PC-3 (cell line): ENCODE measurements around the gene ZFP62. TPM values are rescaled to one million over a fixed set of nuclear protein-coding genes. Genes with fewer than 3 reads are reported as not detected.

Source experiments
- ATAC-seq: fragments of 200-7000 bp; cut with Tn5 transposase; 2 replicates; pipeline ENCODE4 v1.9.1; 2020; ENCODE audit warnings: mild to moderate bottlenecking, moderate library complexity
- BruUV-seq: library from RNA; stranded (reverse); fragments of 400-500 nt; replicated peaks from 2 replicates; lab custom pipeline; 2021; lab: Mats Ljungman, UMichigan
- CTCF ChIA-PET: fragments of 300-600 bp; sonication (Branson Sonifier 250); formaldehyde crosslinking; loops from one replicate; lab custom pipeline; 2022; ENCODE audit warnings: antibody characterized with exemption; lab: Charles Lee
- POLR2A ChIA-PET: fragments of 300-600 bp; sonication (Branson Sonifier 250); formaldehyde crosslinking; loops from one replicate; lab custom pipeline; 2022; ENCODE audit warnings: antibody characterized with exemption; ENCODE audit not compliant: unreplicated experiment; lab: Charles Lee
- DNase-seq: peaks from one replicate; pipeline ENCODE4 v3.0.0-alpha.2; 2015
- H2AFZ ChIP-seq: fragments of 300-600 bp; sonication (generic); 2 replicates; pipeline ENCODE4 v1.6.0; 2016; ENCODE audit warnings: antibody characterized with exemption, low read length
- H3F3A ChIP-seq: fragments of 300-600 bp; sonication (generic); one replicate; pipeline ENCODE4 v1.6.0; 2017; ENCODE audit warnings: antibody characterized with exemption, low read length, control low read depth, mild to moderate bottlenecking; ENCODE audit not compliant: unreplicated experiment
- H3K27ac ChIP-seq: fragments of 300-600 bp; sonication (generic); 2 replicates; pipeline ENCODE4 v1.5.1; 2016; ENCODE audit warnings: mild to moderate bottlenecking, low read length
- H3K27me3 ChIP-seq: fragments of 300-600 bp; sonication (generic); 2 replicates; pipeline ENCODE4 v1.6.1; 2016; ENCODE audit warnings: low read length, mixed read lengths
- H3K36me3 ChIP-seq: fragments of 300-600 bp; sonication (generic); 2 replicates; pipeline ENCODE4 v1.6.1; 2016; ENCODE audit warnings: low read depth, mixed run types, low read length, mixed read lengths
- H3K4me1 ChIP-seq: fragments of 300-600 bp; sonication (generic); 2 replicates; pipeline ENCODE4 v1.5.1; 2016; ENCODE audit warnings: low read length; ENCODE audit not compliant: insufficient read depth
- H3K4me2 ChIP-seq: fragments of 300-600 bp; sonication (generic); 2 replicates; pipeline ENCODE4 v1.6.0; 2016; ENCODE audit warnings: low read length
- H3K4me3 ChIP-seq: fragments of 300-600 bp; sonication (generic); 2 replicates; pipeline ENCODE4 v1.5.1; 2016; ENCODE audit warnings: mild to moderate bottlenecking, low read length, mixed read lengths
- H3K79me2 ChIP-seq: fragments of 300-600 bp; sonication (generic); 2 replicates; pipeline ENCODE4 v1.6.1; 2017; ENCODE audit warnings: low read length, mixed read lengths
- H3K9ac ChIP-seq: fragments of 300-600 bp; sonication (generic); 2 replicates; pipeline ENCODE4 v1.6.0; 2016; ENCODE audit warnings: mild to moderate bottlenecking, low read length
- H3K9me2 ChIP-seq: fragments of 300-600 bp; sonication (generic); replicated peaks from 2 replicates; pipeline ENCODE4 v1.6.1; 2016; ENCODE audit warnings: mixed run types, low read length, mixed read lengths
- H3K9me3 ChIP-seq: fragments of 300-600 bp; sonication (generic); 2 replicates; pipeline ENCODE4 v1.6.1; 2016; ENCODE audit warnings: low read length, mixed read lengths
- H4K20me1 ChIP-seq: fragments of 300-600 bp; sonication (generic); 2 replicates; pipeline ENCODE4 v1.6.1; 2016; ENCODE audit warnings: low read length, mixed read lengths
- CTCF ChIP-seq: fragments of 300-600 bp; sonication (generic); conservative IDR thresholded peaks from 2 replicates; pipeline ENCODE4 v1.5.1; 2017; ENCODE audit warnings: antibody characterized with exemption, low read depth, mild to moderate bottlenecking, low read length
- EZH2 ChIP-seq: fragments of 300-600 bp; sonication (generic); IDR thresholded peaks from one replicate; pipeline ENCODE4 v1.6.1; 2017; ENCODE audit warnings: antibody characterized with exemption, mild to moderate bottlenecking, low read length; ENCODE audit not compliant: unreplicated experiment
- EZH2phosphoT487 ChIP-seq: fragments of 300-600 bp; sonication (generic); IDR thresholded peaks from 2 replicates; pipeline ENCODE4 v1.6.1; 2018; ENCODE audit warnings: mild to moderate bottlenecking, antibody characterized with exemption, low read length, borderline replicate concordance
- intact Hi-C: fragments of 100-400 bp; cut with micrococcal nuclease; formaldehyde crosslinking; loops from 2 replicates; pipeline ENCODE4 v1.9.0; 2023
- total RNA-seq: library from RNA; depleted of rRNA; stranded (reverse); fragments of >200 nt; gene quantifications from 2 replicates; pipeline ENCODE4 v1.2.3, GENCODE V29; 2014

Gene ZFP62
- total RNA-seq, 1 experiment from 2014 or later: 24.3 TPM

- TF ChIP-seq EZH2 (no peak), EZH2phosphoT487 (no peak), CTCF (no peak)
- Histone ChIP-seq H4K20me1 (no peaks in the 10 kb centered on the region), H3K4me3 (no peak overlapping the region), H3K27me3 (no peaks in the 10 kb centered on the region), H3K9me2 (no peaks in the 10 kb centered on the region), H3K9ac (no peak overlapping the region), H3K79me2 (no peaks in the 10 kb centered on the region), H3F3A (no peaks in the 10 kb centered on the region), H3K4me1 (peaks cover 13% of the 10 kb centered on the region), H3K36me3 (no peaks in the 10 kb centered on the region), H2AFZ (no peak overlapping the region), H3K4me2 (no peak overlapping the region), H3K27ac (no peak overlapping the region), H3K9me3 (no peaks in the 10 kb centered on the region)
- POLR2A ChIA-PET: no interaction called here
- CTCF ChIA-PET: interaction anchor here (0.7 kb wide), 1 partner anchor 73 kb away, joined by 3 read pairs; no protein-coding TSS in a partner anchor
- BruUV-seq: no TSS peak
- intact Hi-C loops: loop anchor here (5.0 kb wide), 1 partner anchor 305 kb away; no protein-coding TSS in a partner anchor
- ATAC-seq (no peak), DNase-seq (no peak)
These were observed 5.9 kb upstream of the ZFP62 start for GRCh38 chr5:180866985-180867384.

- CTCF ChIA-PET: no interaction called here
- Histone ChIP-seq H3K4me3 (no peak overlapping the region), H3K79me2 (no peaks in the 10 kb centered on the region), H3K4me2 (peak overlapping the region; percentile 14), H3K9ac (no peak overlapping the region), H3K27me3 (no peaks in the 10 kb centered on the region), H4K20me1 (no peaks in the 10 kb centered on the region), H2AFZ (no peak overlapping the region), H3K9me2 (no peaks in the 10 kb centered on the region), H3K4me1 (peaks cover 16% of the 10 kb centered on the region), H3K9me3 (no peaks in the 10 kb centered on the region), H3K36me3 (no peaks in the 10 kb centered on the region), H3K27ac (no peak overlapping the region), H3F3A (no peaks in the 10 kb centered on the region)
- POLR2A ChIA-PET: interaction anchor here (0.7 kb wide), 1 partner anchor 159 kb away, joined by 3 read pairs; no protein-coding TSS in a partner anchor
- DNase-seq (peak; percentile 30), ATAC-seq (peak; percentile 6; the same call in 1 of the 2 replicates)
- intact Hi-C loops: loop anchor here (5.0 kb wide), 1 partner anchor 306 kb away; no protein-coding TSS in a partner anchor
- BruUV-seq: no TSS peak
- TF ChIP-seq EZH2phosphoT487 (no peak), EZH2 (no peak), CTCF (no peak)
These were observed 5.1 kb upstream of the ZFP62 start for GRCh38 chr5:180865981-180866695.

GRCh38 chr5:180862645-180863044, 1.6 kb upstream of the ZFP62 start:
- H3K4me3 ChIP-seq: no peak overlapping the region
- peaks cover 26% of the 10 kb centered on the region for H3K4me1 ChIP-seq
- ATAC-seq: no peak
- no peaks in the 10 kb centered on the region for H3K9me3 ChIP-seq
- no peaks in the 10 kb centered on the region for H3K27me3 ChIP-seq
- intact Hi-C loops: no loop called here
- no peak overlapping the region for H2AFZ ChIP-seq
- no peak for TF ChIP-seq CTCF
- no peak for TF ChIP-seq EZH2
- no peak for TF ChIP-seq EZH2phosphoT487
- CTCF ChIA-PET: no interaction called here
- H3K9me2 ChIP-seq: no peaks in the 10 kb centered on the region
- no peaks in the 10 kb centered on the region for H3K36me3 ChIP-seq
- POLR2A ChIA-PET: no interaction called here
- peaks cover 27% of the 10 kb centered on the region for H3K79me2 ChIP-seq
- H3K9ac ChIP-seq: no peak overlapping the region
- H3F3A ChIP-seq: no peaks in the 10 kb centered on the region
- BruUV-seq: no TSS peak
- no peak overlapping the region for H3K27ac ChIP-seq
- no peaks in the 10 kb centered on the region for H4K20me1 ChIP-seq
- no peak for DNase-seq
- no peak overlapping the region for H3K4me2 ChIP-seq
